HFFc6 (cell line): ENCODE results near the gene HTR1B. TPM values are rescaled to one million over a fixed set of nuclear protein-coding genes. Genes with fewer than 3 reads are reported as not detected.

Source experiments
- DNase-seq: peaks from one replicate; pipeline ENCODE4 v3.0.0-alpha.2; 2018
- H3K27ac Mint-ChIP-seq: 2 replicates; pipeline ENCODE4 v1.8.0; 2020; ENCODE audit warnings: mild to moderate bottlenecking, mixed read lengths
- H3K27me3 Mint-ChIP-seq: 2 replicates; pipeline ENCODE4 v1.8.0; 2021; ENCODE audit warnings: mild to moderate bottlenecking, moderate library complexity, mixed read lengths; ENCODE audit not compliant: insufficient read depth
- H3K36me3 Mint-ChIP-seq: 2 replicates; pipeline ENCODE4 v1.8.0; 2021; ENCODE audit warnings: low read depth, mixed read lengths
- H3K4me1 Mint-ChIP-seq: 2 replicates; pipeline ENCODE4 v1.8.0; 2020; ENCODE audit warnings: low read depth, mixed read lengths
- H3K4me3 Mint-ChIP-seq: 2 replicates; pipeline ENCODE4 v1.8.0; 2020; ENCODE audit warnings: mild to moderate bottlenecking, moderate library complexity, mixed read lengths
- H3K9me3 Mint-ChIP-seq: 2 replicates; pipeline ENCODE4 v1.8.0; 2020; ENCODE audit warnings: mild to moderate bottlenecking, mixed read lengths
- CTCF ChIP-seq: fragments of 200-600 bp; sonication (generic); IDR thresholded peaks from 2 replicates; pipeline ENCODE4 v1.5.0; 2021; ENCODE audit warnings: antibody characterized with exemption, mild to moderate bottlenecking
- total RNA-seq, 6 experiments: library from RNA; stranded (reverse); fragmentation: NEBNext Ultra II Directional; extraction: Animal tissue kit (Norgen Biotek cat#: 25700); gene quantifications; 2 replicates in 1 of 6; 3 replicates in 5 of 6; pipeline ENCODE4 v1.2.3, GENCODE V29; 2021

The HTR1B gene
- total RNA-seq, 6 experiments from 2014 or later, result 0.14 to 0.87 (median 0.18) TPM

- no peak overlapping the region for H3K4me3 Mint-ChIP-seq
- H3K27ac Mint-ChIP-seq, result no peak overlapping the region
- TF ChIP-seq CTCF, result no peak
- no peaks in the 10 kb centered on the region for H3K36me3 Mint-ChIP-seq
- peaks cover 11% of the 10 kb centered on the region; the same call in 1 of the 2 replicates for H3K27me3 Mint-ChIP-seq
- no peaks in the 10 kb centered on the region for H3K9me3 Mint-ChIP-seq
- H3K4me1 Mint-ChIP-seq, result peaks cover 32% of the 10 kb centered on the region
- no peak for DNase-seq
These were observed 5.6 kb upstream of the HTR1B start for GRCh38 chr6:77468939-77469338.

GRCh38 chr6:77466451-77467437, 3.5 kb upstream of the HTR1B start:
- peak overlapping the region; percentile 85 for H3K27ac Mint-ChIP-seq
- H3K9me3 Mint-ChIP-seq, result no peaks in the 10 kb centered on the region
- no peak for TF ChIP-seq CTCF
- H3K27me3 Mint-ChIP-seq, result peaks cover 22% of the 10 kb centered on the region
- peaks cover 45% of the 10 kb centered on the region for H3K4me1 Mint-ChIP-seq
- H3K36me3 Mint-ChIP-seq, result peaks cover 5% of the 10 kb centered on the region; the same call in 1 of the 2 replicates
- no peak for DNase-seq
- H3K4me3 Mint-ChIP-seq, result peak overlapping the region; percentile 93

- H3K27me3 Mint-ChIP-seq, result peaks cover 22% of the 10 kb centered on the region
- H3K4me1 Mint-ChIP-seq, result peaks cover 45% of the 10 kb centered on the region
- TF ChIP-seq CTCF, result peak; percentile 80
- H3K27ac Mint-ChIP-seq, result peak overlapping the region; percentile 85
- peak overlapping the region; percentile 93 for H3K4me3 Mint-ChIP-seq
- H3K36me3 Mint-ChIP-seq, result peaks cover 5% of the 10 kb centered on the region; the same call in 1 of the 2 replicates
- H3K9me3 Mint-ChIP-seq, result no peaks in the 10 kb centered on the region
- DNase-seq, result peak; percentile 68
These were observed 2.8 kb upstream of the HTR1B start for GRCh38 chr6:77466055-77466450.

- peaks cover 5% of the 10 kb centered on the region; the same call in 1 of the 2 replicates for H3K36me3 Mint-ChIP-seq
- DNase-seq, result no peak
- no peak for TF ChIP-seq CTCF
- no peak overlapping the region for H3K27ac Mint-ChIP-seq
- peaks cover 22% of the 10 kb centered on the region for H3K27me3 Mint-ChIP-seq
- peak overlapping the region; percentile 82 for H3K4me3 Mint-ChIP-seq
- peaks cover 45% of the 10 kb centered on the region for H3K4me1 Mint-ChIP-seq
- H3K9me3 Mint-ChIP-seq, result no peaks in the 10 kb centered on the region
These were observed 1.2 kb upstream of the HTR1B start for GRCh38 chr6:77464495-77464867.

GRCh38 chr6:77463861-77464494, 687 bp upstream of the HTR1B start:
- Mint-ChIP-seq H3K4me3 (peak overlapping the region; percentile 82), H3K36me3 (peaks cover 5% of the 10 kb centered on the region; the same call in 1 of the 2 replicates), H3K27me3 (peaks cover 22% of the 10 kb centered on the region), H3K27ac (no peak overlapping the region), H3K9me3 (no peaks in the 10 kb centered on the region), H3K4me1 (peaks cover 45% of the 10 kb centered on the region)
- no peak for DNase-seq
- no peak for TF ChIP-seq CTCF
